DND-41 (cell line): ENCODE measurements around the gene CAPS2.

ENCODE experiments used
- CTCF ChIP-seq: IDR thresholded peaks from 2 replicates; pipeline ENCODE4 v1.5.1; 2012; ENCODE audit warnings: borderline replicate concordance, low read length, moderate library complexity, mild to moderate bottlenecking; ENCODE audit not compliant: poor library complexity, severe bottlenecking; ENCODE audit errors: extremely low read depth
- EZH2 ChIP-seq: IDR thresholded peaks from 3 replicates; pipeline ENCODE4 v1.6.1; 2012; ENCODE audit warnings: borderline replicate concordance, low read depth, mild to moderate bottlenecking, moderate library complexity, low read length, inconsistent platforms; ENCODE audit not compliant: severe bottlenecking

- TF ChIP-seq CTCF (no peak), EZH2 (no peak)
Observed at GRCh38 chr12:75311369-75311768, 18.8 kb downstream of the CAPS2 start.
